Measurements from ENCODE around the gene PSD.

The PSD gene

DNA sequence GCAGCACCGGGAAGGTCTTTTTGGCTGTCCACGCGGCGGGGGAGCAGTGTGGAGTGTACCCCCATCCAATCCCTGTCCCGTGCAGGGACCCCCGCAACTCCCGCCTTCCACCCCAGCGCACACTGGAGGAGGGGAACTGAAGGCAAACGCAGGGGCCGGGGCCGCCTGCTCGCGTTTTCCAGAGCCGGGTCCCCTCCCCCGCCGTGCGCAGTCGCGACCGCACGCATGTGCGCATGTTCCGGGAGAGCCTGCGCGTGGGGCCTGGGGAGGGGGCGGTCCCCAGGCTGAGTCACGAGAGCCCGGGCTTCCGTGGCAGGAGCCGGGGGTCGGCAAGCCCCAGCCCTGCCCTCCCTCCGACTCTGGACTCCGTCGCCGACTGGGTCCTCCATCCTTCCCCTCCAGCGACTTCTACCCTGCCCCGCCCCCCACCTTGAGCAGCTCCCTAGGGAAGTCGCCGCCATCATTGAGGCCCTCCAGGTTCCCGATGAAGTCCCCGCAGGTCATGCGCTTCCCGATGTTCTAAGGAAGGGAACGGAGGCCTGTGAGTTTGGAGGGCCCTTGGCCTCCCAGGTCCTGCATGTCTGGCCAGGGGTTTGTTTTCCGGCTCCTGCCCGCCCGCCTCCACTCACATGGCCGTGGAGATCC is 8.0 kb downstream of the PSD start:
- peak overlapping the region; percentile 31 for H3K4me3 ChIP-seq (replicated peaks; ENCODE audit: low read depth, low read length)
- no peak for DNase-seq (ENCODE audit: extremely low read depth, low read depth)
- no peak for TF ChIP-seq CTCF (IDR thresholded peaks at IDR 0.05; ENCODE audit: low read depth, low read length, missing control alignments)

DNA sequence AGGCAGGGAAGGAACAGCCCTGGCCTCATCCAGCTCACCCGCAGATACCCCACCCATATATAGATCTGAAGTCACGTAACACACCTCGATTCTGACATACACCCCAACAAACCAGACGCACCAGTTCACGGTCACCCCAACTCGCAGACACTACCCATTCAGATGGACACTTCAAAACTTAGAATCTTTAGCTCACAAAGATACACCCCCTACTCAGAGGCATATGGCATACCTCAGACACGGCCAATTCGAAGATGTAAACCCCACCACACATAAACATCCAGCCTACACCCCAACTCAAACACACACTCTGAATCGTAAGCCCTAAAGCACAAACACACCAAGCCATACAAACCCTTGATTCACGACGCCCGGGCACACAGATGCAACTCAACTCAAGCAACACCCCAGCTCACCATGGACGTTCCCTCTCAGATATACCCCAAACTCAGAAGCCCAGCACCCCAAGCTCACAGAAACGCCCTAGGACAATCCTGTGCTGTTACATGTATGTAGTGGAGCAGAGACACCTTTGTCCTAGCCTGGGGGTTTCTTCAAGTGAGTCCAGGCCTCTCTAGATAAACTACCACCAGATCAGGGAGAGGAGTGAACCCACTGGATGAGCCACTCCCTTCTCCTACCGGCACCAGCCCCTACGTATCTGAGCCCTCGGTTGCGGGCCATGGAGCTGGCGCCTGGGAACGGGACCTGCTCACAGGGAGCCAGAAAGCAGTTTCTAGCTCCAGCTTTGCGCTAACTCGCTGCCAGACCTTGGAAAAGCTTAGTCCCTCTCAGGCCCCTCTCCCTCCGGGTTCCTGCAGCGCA is 8.8 kb downstream of the PSD start:
- no peak for TF ChIP-seq CTCF (IDR thresholded peaks at IDR 0.05; ENCODE audit: low read depth, low read length, missing control alignments)
- DNase-seq (ENCODE audit: extremely low read depth, low read depth): no peak
- peak overlapping the region; percentile 31 for H3K4me3 ChIP-seq (replicated peaks; ENCODE audit: low read depth, low read length)

DNA sequence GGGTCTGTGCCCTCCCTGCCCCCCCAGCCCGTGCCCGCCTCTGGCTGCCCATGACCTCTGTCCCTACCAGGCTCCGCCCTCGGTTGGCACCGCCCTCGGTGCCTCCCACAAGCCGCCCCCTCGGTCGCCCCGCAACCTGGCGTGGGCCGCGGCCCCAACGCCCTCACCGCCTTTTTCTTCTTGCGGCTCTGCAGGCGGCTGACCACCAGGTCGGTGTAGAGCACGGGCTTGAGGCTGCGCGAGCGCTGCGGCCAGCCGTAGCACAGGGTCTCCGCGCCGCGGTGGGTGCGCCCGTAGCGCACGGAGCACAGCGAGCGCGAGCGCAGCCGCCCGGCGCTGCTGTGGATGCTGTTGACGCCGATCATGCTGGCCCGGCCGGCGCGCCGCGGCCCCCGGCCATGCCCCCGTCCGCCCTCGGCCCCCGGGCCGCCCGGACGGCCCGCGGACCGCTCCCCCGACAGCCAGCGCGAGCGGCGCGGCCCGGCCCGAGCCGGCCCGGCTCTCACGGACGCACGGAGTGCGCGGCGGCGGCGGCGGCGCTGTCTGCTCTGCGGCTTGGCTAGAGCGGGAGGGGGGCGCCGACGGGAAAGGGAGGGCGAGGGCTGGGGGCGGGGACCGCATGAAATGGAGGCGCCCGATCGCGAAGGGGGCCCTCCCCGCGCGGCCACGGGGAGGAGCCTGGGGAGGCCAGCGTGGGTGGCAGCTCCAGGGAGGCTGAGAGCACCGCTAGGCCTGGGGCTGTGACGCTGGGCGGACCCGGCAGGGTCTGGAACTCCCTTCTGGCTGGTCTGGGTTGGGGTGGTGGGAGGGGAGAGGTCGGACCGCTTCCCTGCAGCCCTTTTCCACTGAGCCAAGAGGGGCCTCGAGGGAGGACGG is 9.6 kb downstream of the PSD start:
- no peak for DNase-seq (ENCODE audit: extremely low read depth, low read depth)
- TF ChIP-seq CTCF (IDR thresholded peaks at IDR 0.05; ENCODE audit: low read depth, low read length, missing control alignments): no peak
- H3K4me3 ChIP-seq (replicated peaks; ENCODE audit: low read depth, low read length): peak overlapping the region; percentile 21; the same call in 1 of the 2 replicates

GRCh38 chr10:102408131-102408727 is 10.4 kb downstream of the PSD start:
- DNase-seq (ENCODE audit: extremely low read depth, low read depth): no peak
- TF ChIP-seq CTCF (IDR thresholded peaks at IDR 0.05; ENCODE audit: low read depth, low read length, missing control alignments): no peak
- H3K4me3 ChIP-seq (replicated peaks; ENCODE audit: low read depth, low read length): no peak overlapping the region

- H3K4me3 ChIP-seq (replicated peaks; ENCODE audit: low read depth, low read length): no peak overlapping the region
- no peak for DNase-seq (ENCODE audit: extremely low read depth, low read depth)
- TF ChIP-seq CTCF (IDR thresholded peaks at IDR 0.05; ENCODE audit: low read depth, low read length, missing control alignments): no peak
These were observed 11.0 kb downstream of the PSD start for GRCh38 chr10:102407425-102408130.

DNA sequence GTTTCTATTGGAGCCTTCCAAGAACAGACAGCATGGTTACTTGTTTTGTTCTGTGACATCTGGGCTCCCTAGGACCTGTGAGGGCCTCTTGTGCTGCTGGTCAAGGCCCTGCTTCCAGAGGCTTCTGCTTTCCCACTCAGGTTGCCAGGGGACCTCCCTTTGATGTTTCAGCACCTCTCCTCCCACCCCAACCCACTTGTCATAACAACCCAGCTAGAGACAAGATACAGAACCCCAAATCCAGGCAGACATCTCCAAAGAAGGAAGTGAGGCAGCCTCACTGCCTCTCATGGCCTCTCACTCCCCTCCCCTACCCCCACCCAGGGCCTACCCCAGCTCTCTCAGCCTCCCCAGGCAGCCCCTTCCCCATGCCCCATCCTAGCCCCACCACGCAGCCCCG is 11.8 kb downstream of the PSD start:
- DNase-seq (ENCODE audit: extremely low read depth, low read depth): no peak
- TF ChIP-seq CTCF (IDR thresholded peaks at IDR 0.05; ENCODE audit: low read depth, low read length, missing control alignments): no peak
- H3K4me3 ChIP-seq (replicated peaks; ENCODE audit: low read depth, low read length): no peak overlapping the region
